H9 (cell line): ENCODE results near the gene EML4. TPM values are rescaled to one million over a fixed set of nuclear protein-coding genes. Genes with fewer than 3 reads are reported as not detected.
"Not testable (repeated sequence)": the region's sequence is repeated elsewhere in the genome, so short reads cannot be mapped to it uniquely, and the experiment has no call there.

Experiments used
- DNase-seq: peaks from one replicate; pipeline ENCODE4 v3.0.0-alpha.2; 2017
- H2AFZ ChIP-seq: one replicate; pipeline ENCODE4 v1.6.1; 2013; ENCODE audit warnings: mild to moderate bottlenecking, low read length, control low read depth, moderate library complexity
- H2AK5ac ChIP-seq: 2 replicates; pipeline ENCODE4 v1.6.1; 2013; ENCODE audit warnings: low read length, control low read depth, mixed read lengths; ENCODE audit not compliant: insufficient read length
- H2BK120ac ChIP-seq: one replicate; pipeline ENCODE4 v1.6.1; 2013; ENCODE audit warnings: low read depth, mild to moderate bottlenecking, low read length, control low read depth, inconsistent platforms; ENCODE audit not compliant: poor library complexity, severe bottlenecking
- H2BK12ac ChIP-seq: 2 replicates; pipeline ENCODE4 v1.6.1; 2013; ENCODE audit warnings: low read length, control low read depth, mixed read lengths, low read depth; ENCODE audit not compliant: insufficient read length
- H2BK15ac ChIP-seq: 2 replicates; pipeline ENCODE4 v1.6.1; 2013; ENCODE audit warnings: low read depth, low read length, control low read depth
- H2BK20ac ChIP-seq: one replicate; pipeline ENCODE4 v1.6.1; 2013; ENCODE audit warnings: low read depth, mild to moderate bottlenecking, low read length, control low read depth, inconsistent platforms; ENCODE audit not compliant: poor library complexity, severe bottlenecking
- H2BK5ac ChIP-seq: 2 replicates; pipeline ENCODE4 v1.6.1; 2013; ENCODE audit warnings: low read length, control low read depth, mixed read lengths; ENCODE audit not compliant: insufficient read length
- H3K14ac ChIP-seq: 2 replicates; pipeline ENCODE4 v1.6.1; 2013; ENCODE audit warnings: low read length, control low read depth; ENCODE audit not compliant: insufficient read depth
- H3K18ac ChIP-seq: 2 replicates; pipeline ENCODE4 v1.6.1; 2013; ENCODE audit warnings: low read depth, mild to moderate bottlenecking, mixed read lengths, low read length, control low read depth; ENCODE audit not compliant: insufficient read length
- H3K23ac ChIP-seq: 2 replicates; pipeline ENCODE4 v1.6.1; 2013; ENCODE audit warnings: low read length, control low read depth, mixed read lengths, low read depth; ENCODE audit not compliant: insufficient read length
- H3K23me2 ChIP-seq: 2 replicates; pipeline ENCODE4 v1.6.1; 2013; ENCODE audit warnings: low read depth, mild to moderate bottlenecking, mixed read lengths, low read length, control low read depth; ENCODE audit not compliant: insufficient read length, poor library complexity, severe bottlenecking
- H3K27ac ChIP-seq: 2 replicates; pipeline ENCODE4 v1.5.1; 2013; ENCODE audit warnings: low read length, control low read depth, mixed read lengths, low read depth; ENCODE audit not compliant: insufficient read length
- H3K27me3 ChIP-seq: 2 replicates; pipeline ENCODE4 v1.6.1; 2013; ENCODE audit warnings: low read length, control low read depth, inconsistent platforms; ENCODE audit not compliant: insufficient read depth
- H3K4ac ChIP-seq: 2 replicates; pipeline ENCODE4 v1.6.1; 2013; ENCODE audit warnings: low read depth, mild to moderate bottlenecking, control low read depth, inconsistent platforms, low read length, moderate library complexity
- H3K4me1 ChIP-seq: 2 replicates; pipeline ENCODE4 v1.6.1; 2013; ENCODE audit warnings: low read length, control low read depth, inconsistent platforms; ENCODE audit not compliant: insufficient read depth
- H3K4me2 ChIP-seq: 2 replicates; pipeline ENCODE4 v1.6.1; 2013; ENCODE audit warnings: low read length, control low read depth, mixed read lengths; ENCODE audit not compliant: insufficient read length, insufficient read depth
- H3K56ac ChIP-seq: 2 replicates; pipeline ENCODE4 v1.6.1; 2013; ENCODE audit warnings: low read depth, mild to moderate bottlenecking, mixed read lengths, low read length, control low read depth; ENCODE audit not compliant: insufficient read length
- H3K79me1 ChIP-seq: 2 replicates; pipeline ENCODE4 v1.6.1; 2013; ENCODE audit warnings: low read depth, mild to moderate bottlenecking, moderate library complexity, low read length, control low read depth, inconsistent platforms; ENCODE audit not compliant: insufficient read depth, poor library complexity, severe bottlenecking
- H3K79me2 ChIP-seq: 2 replicates; pipeline ENCODE4 v1.6.1; 2013; ENCODE audit warnings: low read length, control low read depth, inconsistent platforms; ENCODE audit not compliant: insufficient read depth
- H3K9ac ChIP-seq: 2 replicates; pipeline ENCODE4 v1.6.1; 2013; ENCODE audit warnings: low read length, control low read depth, mixed read lengths; ENCODE audit not compliant: insufficient read length; ENCODE audit errors: extremely low read depth
- H3K9me3 ChIP-seq: one replicate; pipeline ENCODE4 v1.6.1; 2013; ENCODE audit warnings: low read depth, low read length, inconsistent platforms; ENCODE audit not compliant: control insufficient read depth
- H3T11ph ChIP-seq: one replicate; pipeline ENCODE4 v1.6.1; 2013; ENCODE audit warnings: mild to moderate bottlenecking, low read length, control low read depth, inconsistent platforms
- H4K20me1 ChIP-seq: one replicate; pipeline ENCODE4 v1.6.1; 2013; ENCODE audit not compliant: control insufficient read depth, insufficient read length, insufficient read depth
- H4K5ac ChIP-seq: 2 replicates; pipeline ENCODE4 v1.6.1; 2013; ENCODE audit warnings: low read depth, mild to moderate bottlenecking, mixed read lengths, low read length, control low read depth; ENCODE audit not compliant: insufficient read length
- H4K8ac ChIP-seq: replicated peaks from 2 replicates; pipeline ENCODE4 v1.6.1; 2013; ENCODE audit warnings: low read length, control low read depth, mixed read lengths, low read depth; ENCODE audit not compliant: insufficient read length
- H4K91ac ChIP-seq: 2 replicates; pipeline ENCODE4 v1.6.1; 2013; ENCODE audit warnings: low read depth, mild to moderate bottlenecking, moderate library complexity, mixed read lengths, low read length, control low read depth; ENCODE audit not compliant: insufficient read length
- H3K27ac Mint-ChIP-seq, 3 experiments: 2 replicates in 2 of 3; 3 replicates in 1 of 3; pipeline ENCODE4 v1.8.0; 2020 to 2021; ENCODE audit warnings: mixed read lengths in 3 of 3, mild to moderate bottlenecking in 1 of 3, moderate library complexity in 1 of 3
- H3K27me3 Mint-ChIP-seq: 2 replicates; pipeline ENCODE4 v1.8.0; 2021; ENCODE audit warnings: low read depth, mild to moderate bottlenecking, moderate library complexity, mixed read lengths
- H3K36me3 Mint-ChIP-seq, 3 experiments: 2 replicates in 2 of 3; 3 replicates in 1 of 3; pipeline ENCODE4 v1.8.0; 2020 to 2021; ENCODE audit warnings: low read depth in 3 of 3, mixed read lengths in 3 of 3; ENCODE audit not compliant: insufficient read depth in 1 of 3
- H3K4me1 Mint-ChIP-seq, 2 experiments: 2 replicates each; pipeline ENCODE4 v1.8.0; 2020; ENCODE audit warnings: mixed read lengths in 2 of 2
- H3K4me3 Mint-ChIP-seq, 2 experiments: 2 replicates in 1 of 2; 3 replicates in 1 of 2; pipeline ENCODE4 v1.8.0; 2020 to 2021; ENCODE audit warnings: mild to moderate bottlenecking in 2 of 2, mixed read lengths in 2 of 2, moderate library complexity in 1 of 2
- H3K9me3 Mint-ChIP-seq, 2 experiments: 2 replicates in 1 of 2; 3 replicates in 1 of 2; pipeline ENCODE4 v1.8.0; 2020; ENCODE audit warnings: mild to moderate bottlenecking in 2 of 2, mixed read lengths in 2 of 2, moderate library complexity in 1 of 2
- CTCF ChIP-seq: fragments of 200-600 bp; sonication (generic); conservative IDR thresholded peaks from 3 replicates; pipeline ENCODE4 v1.8.0; 2021; ENCODE audit warnings: antibody characterized with exemption, mild to moderate bottlenecking
- WGBS: extraction: QIAGEN DNeasy Blood & Tissue Kit; methylation state at CpG from one replicate; pipeline ENCODE4 v1.1.7; 2013; ENCODE audit warnings: missing lambda C conversion rate, low lambda C conversion rate, mixed read lengths; ENCODE audit not compliant: insufficient read length; ENCODE audit errors: extremely low coverage; 5-methylcytosine and 5-hydroxymethylcytosine counted together
- total RNA-seq: library from RNA; stranded (reverse); gene quantifications from 2 replicates; pipeline ENCODE4 v1.2.1, GENCODE V29; 2021

EML4 gene
- total RNA-seq, 1 experiment from 2014 or later, result 68.6 TPM

- Histone ChIP-seq H3K27ac (no peak overlapping the region), H3K79me2 (no peaks in the 10 kb centered on the region), H4K5ac (no peak overlapping the region), H2BK5ac (no peak overlapping the region), H3K79me1 (no peaks in the 10 kb centered on the region), H2AFZ (no peak overlapping the region), H3K4ac (no peak overlapping the region), H3K23ac (no peak overlapping the region), H3K27me3 (no peaks in the 10 kb centered on the region), H3K18ac (no peak overlapping the region), H3K4me1 (no peaks in the 10 kb centered on the region), H2BK120ac (no peak overlapping the region), H4K91ac (no peak overlapping the region), H4K20me1 (no peaks in the 10 kb centered on the region), H2BK15ac (no peak overlapping the region), H3K23me2 (no peaks in the 10 kb centered on the region), H4K8ac (no peak overlapping the region), H2BK20ac (no peak overlapping the region), H3K4me2 (no peak overlapping the region), H2AK5ac (no peak overlapping the region), H3T11ph (no peak overlapping the region), H3K9me3 (no peaks in the 10 kb centered on the region), H2BK12ac (no peak overlapping the region), H3K14ac (no peak overlapping the region), H3K56ac (no peak overlapping the region), H3K9ac (no peak overlapping the region)
- Mint-ChIP-seq H3K4me3 (no peak overlapping the region), H3K36me3 (no peaks in the 10 kb centered on the region), H3K9me3 (no peaks in the 10 kb centered on the region), H3K27ac (no peak overlapping the region), H3K4me1 (no peaks in the 10 kb centered on the region), H3K27me3 (no peaks in the 10 kb centered on the region)
- DNase-seq, result no peak
- no CpG with 5 or more reads among the region's 9 CpGs for WGBS
- no peak for TF ChIP-seq CTCF
These were observed 209.3 kb downstream of the EML4 start for GRCh38 chr2:42378415-42378814.

DNA sequence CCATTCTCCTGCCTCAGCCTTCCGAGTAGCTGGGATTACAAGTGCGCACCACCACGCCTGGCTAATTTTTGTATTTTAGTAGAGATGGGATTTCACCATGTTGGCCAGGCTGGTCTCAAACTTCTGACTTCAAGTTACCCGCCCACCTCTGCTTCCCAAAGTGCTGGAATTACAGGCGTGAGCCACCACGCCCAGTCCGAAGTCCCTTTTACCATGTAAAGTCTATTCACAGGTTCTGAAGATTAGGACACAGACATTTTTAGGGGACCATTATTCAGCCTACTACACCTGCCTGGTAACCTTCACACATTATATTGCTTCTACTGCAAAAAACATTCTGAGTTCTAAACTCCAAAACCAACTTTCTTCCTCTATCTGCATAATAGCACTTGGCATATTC, 210.9 kb downstream of the EML4 start:
- not testable (repeated sequence) for H2BK5ac ChIP-seq, H3K9ac ChIP-seq, H3K23me2 ChIP-seq, H2AK5ac ChIP-seq, H4K20me1 ChIP-seq, H3K4me1 Mint-ChIP-seq, H3K27me3 ChIP-seq, H2BK20ac ChIP-seq, H2BK15ac ChIP-seq, DNase-seq, H4K8ac ChIP-seq, H2AFZ ChIP-seq, H3T11ph ChIP-seq, H3K4me1 ChIP-seq, H3K9me3 ChIP-seq, H3K4me2 ChIP-seq, H3K23ac ChIP-seq, H3K14ac ChIP-seq, H3K36me3 Mint-ChIP-seq, H3K27ac ChIP-seq, H2BK12ac ChIP-seq, H3K27ac Mint-ChIP-seq, H3K4ac ChIP-seq, H3K4me3 Mint-ChIP-seq, H3K56ac ChIP-seq, H4K5ac ChIP-seq, H3K27me3 Mint-ChIP-seq, H3K79me2 ChIP-seq, H4K91ac ChIP-seq, H2BK120ac ChIP-seq, H3K79me1 ChIP-seq, H3K9me3 Mint-ChIP-seq, H3K18ac ChIP-seq
- no CpG with 5 or more reads among the region's 7 CpGs for WGBS
